ENCODE data around the gene BRD1.

DNA sequence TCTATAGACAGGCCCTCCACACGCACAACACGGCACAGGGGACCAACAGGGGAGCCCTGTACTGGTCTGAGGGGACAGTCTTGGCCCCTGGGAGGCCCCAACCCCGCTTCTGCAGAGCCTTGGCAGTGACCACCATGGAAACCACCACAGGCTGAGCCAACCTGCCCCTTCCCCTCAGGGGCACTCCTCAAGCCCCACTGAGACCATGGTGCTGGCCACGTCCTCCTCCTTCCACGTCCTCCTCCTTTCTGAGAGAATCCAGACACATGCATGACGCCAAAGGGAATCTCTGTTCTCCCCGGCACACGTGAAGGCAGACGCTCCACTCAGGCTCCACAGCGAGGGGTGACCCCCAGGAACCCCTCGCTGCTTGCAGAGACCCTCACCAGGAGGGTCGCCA lies 2.7 kb downstream of the BRD1 start:
- TF ChIP-seq, protein P1, sequence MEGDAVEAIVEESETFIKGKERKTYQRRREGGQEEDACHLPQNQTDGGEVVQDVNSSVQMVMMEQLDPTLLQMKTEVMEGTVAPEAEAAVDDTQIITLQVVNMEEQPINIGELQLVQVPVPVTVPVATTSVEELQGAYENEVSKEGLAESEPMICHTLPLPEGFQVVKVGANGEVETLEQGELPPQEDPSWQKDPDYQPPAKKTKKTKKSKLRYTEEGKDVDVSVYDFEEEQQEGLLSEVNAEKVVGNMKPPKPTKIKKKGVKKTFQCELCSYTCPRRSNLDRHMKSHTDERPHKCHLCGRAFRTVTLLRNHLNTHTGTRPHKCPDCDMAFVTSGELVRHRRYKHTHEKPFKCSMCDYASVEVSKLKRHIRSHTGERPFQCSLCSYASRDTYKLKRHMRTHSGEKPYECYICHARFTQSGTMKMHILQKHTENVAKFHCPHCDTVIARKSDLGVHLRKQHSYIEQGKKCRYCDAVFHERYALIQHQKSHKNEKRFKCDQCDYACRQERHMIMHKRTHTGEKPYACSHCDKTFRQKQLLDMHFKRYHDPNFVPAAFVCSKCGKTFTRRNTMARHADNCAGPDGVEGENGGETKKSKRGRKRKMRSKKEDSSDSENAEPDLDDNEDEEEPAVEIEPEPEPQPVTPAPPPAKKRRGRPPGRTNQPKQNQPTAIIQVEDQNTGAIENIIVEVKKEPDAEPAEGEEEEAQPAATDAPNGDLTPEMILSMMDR (IDR thresholded peaks at IDR 0.05 in 4 of 5, conservative IDR thresholded peaks at IDR 0.05 in 1 of 5), result no peak
- TF ChIP-seq POLR2A (IDR thresholded peaks at IDR 0.05), result no peak

Data from gastrocnemius medialis (tissue), 4 donors.